Measurements from ENCODE around the gene NCOA5. TPM values are rescaled to one million over a fixed set of nuclear protein-coding genes. Genes with fewer than 3 reads are reported as not detected.

The NCOA5 gene
- total RNA-seq, 1 experiment from 2014 or later, result 52.5 TPM

DNA sequence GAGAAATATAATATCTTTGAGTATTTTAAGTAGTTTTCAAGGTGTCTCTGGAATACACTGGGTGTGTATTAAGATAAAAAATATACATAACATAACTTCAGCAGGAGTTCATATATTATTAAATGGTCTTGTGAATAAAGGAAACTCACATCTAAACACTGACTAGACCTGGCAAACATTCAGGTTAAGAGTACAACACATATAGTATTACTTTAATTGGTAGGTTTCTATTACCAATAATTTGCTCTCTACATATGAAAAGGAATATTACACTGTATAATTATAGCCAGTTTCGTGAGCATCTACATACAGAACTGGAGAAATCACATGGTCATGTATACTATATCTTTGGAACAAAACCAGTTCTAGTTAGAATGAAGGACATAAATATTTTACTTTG lies 8.7 kb downstream of the NCOA5 start:
- H3K27ac Mint-ChIP-seq (ENCODE audit: unreplicated experiment), result no peak overlapping the region
- Histone ChIP-seq H3K9me3 (no peaks in the 10 kb centered on the region), H3K4me3 (ENCODE audit: low read depth, low read length) (no peak overlapping the region), H3K36me3 (ENCODE audit: control insufficient read depth, insufficient read depth, low read length) (peaks cover 3% of the 10 kb centered on the region; the same call in 1 of the 2 replicates), H3K27me3 (replicated peaks; ENCODE audit: control insufficient read depth, insufficient read depth, low read length) (no peaks in the 10 kb centered on the region), H3K4me1 (peaks cover 16% of the 10 kb centered on the region)
- peaks cover 8% of the 10 kb centered on the region for H3K36me3 Mint-ChIP-seq (ENCODE audit: insufficient read depth, unreplicated experiment)
- BruUV-seq (replicated peaks), result no TSS peak
- H3K27me3 Mint-ChIP-seq (ENCODE audit: insufficient read depth, unreplicated experiment), result no peaks in the 10 kb centered on the region
- no peaks in the 10 kb centered on the region for H3K9me3 Mint-ChIP-seq (ENCODE audit: unreplicated experiment)
- POLR2A ChIA-PET, result no interaction called here
- intact Hi-C loops (cut with micrococcal nuclease; ENCODE audit: unreplicated experiment), result no loop called here
- CTCF ChIA-PET, result no interaction called here
- peaks cover 14% of the 10 kb centered on the region for H3K4me1 Mint-ChIP-seq (ENCODE audit: low read depth, unreplicated experiment)
- TF ChIP-seq, protein P1, sequence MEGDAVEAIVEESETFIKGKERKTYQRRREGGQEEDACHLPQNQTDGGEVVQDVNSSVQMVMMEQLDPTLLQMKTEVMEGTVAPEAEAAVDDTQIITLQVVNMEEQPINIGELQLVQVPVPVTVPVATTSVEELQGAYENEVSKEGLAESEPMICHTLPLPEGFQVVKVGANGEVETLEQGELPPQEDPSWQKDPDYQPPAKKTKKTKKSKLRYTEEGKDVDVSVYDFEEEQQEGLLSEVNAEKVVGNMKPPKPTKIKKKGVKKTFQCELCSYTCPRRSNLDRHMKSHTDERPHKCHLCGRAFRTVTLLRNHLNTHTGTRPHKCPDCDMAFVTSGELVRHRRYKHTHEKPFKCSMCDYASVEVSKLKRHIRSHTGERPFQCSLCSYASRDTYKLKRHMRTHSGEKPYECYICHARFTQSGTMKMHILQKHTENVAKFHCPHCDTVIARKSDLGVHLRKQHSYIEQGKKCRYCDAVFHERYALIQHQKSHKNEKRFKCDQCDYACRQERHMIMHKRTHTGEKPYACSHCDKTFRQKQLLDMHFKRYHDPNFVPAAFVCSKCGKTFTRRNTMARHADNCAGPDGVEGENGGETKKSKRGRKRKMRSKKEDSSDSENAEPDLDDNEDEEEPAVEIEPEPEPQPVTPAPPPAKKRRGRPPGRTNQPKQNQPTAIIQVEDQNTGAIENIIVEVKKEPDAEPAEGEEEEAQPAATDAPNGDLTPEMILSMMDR (IDR thresholded peaks at IDR 0.05; ENCODE audit: insufficient read depth in 1 of 2, low read depth in 1 of 2, low read length in 1 of 2, severe bottlenecking in 1 of 2, unreplicated experiment in 1 of 2), result no peak
- no peak for DNase-seq
- H3K4me3 Mint-ChIP-seq (ENCODE audit: unreplicated experiment), result no peak overlapping the region

- Mint-ChIP-seq H3K4me1 (ENCODE audit: low read depth, unreplicated experiment) (no peaks in the 10 kb centered on the region), H3K9me3 (ENCODE audit: unreplicated experiment) (no peaks in the 10 kb centered on the region), H3K27me3 (ENCODE audit: insufficient read depth, unreplicated experiment) (no peaks in the 10 kb centered on the region), H3K27ac (ENCODE audit: unreplicated experiment) (no peak overlapping the region), H3K4me3 (ENCODE audit: unreplicated experiment) (no peak overlapping the region), H3K36me3 (ENCODE audit: insufficient read depth, unreplicated experiment) (peaks cover 17% of the 10 kb centered on the region)
- BruUV-seq (replicated peaks), result no TSS peak
- no peak overlapping the region for H3K4me3 ChIP-seq (ENCODE audit: low read depth, low read length)
- no peaks in the 10 kb centered on the region for H3K4me1 ChIP-seq
- TF ChIP-seq, protein P1 (IDR thresholded peaks at IDR 0.05; ENCODE audit: insufficient read depth in 1 of 2, low read depth in 1 of 2, low read length in 1 of 2, severe bottlenecking in 1 of 2, unreplicated experiment in 1 of 2), result no peak
- CTCF ChIA-PET, result interaction anchor here (0.5 to 1.5 kb wide), 3 partner anchors 56 to 92 kb away, joined by 3 read pairs; no protein-coding TSS in a partner anchor
- intact Hi-C loops (cut with micrococcal nuclease; ENCODE audit: unreplicated experiment), result no loop called here
- POLR2A ChIA-PET, result no interaction called here
- no peak for DNase-seq
- peaks cover 5% of the 10 kb centered on the region; the same call in 1 of the 2 replicates for H3K36me3 ChIP-seq (ENCODE audit: control insufficient read depth, insufficient read depth, low read length)
- no peaks in the 10 kb centered on the region for H3K9me3 ChIP-seq
- no peaks in the 10 kb centered on the region for H3K27me3 ChIP-seq (replicated peaks; ENCODE audit: control insufficient read depth, insufficient read depth, low read length)
Observed at GRCh38 chr20:46078954-46079353, 10.8 kb downstream of the NCOA5 start.

DNA sequence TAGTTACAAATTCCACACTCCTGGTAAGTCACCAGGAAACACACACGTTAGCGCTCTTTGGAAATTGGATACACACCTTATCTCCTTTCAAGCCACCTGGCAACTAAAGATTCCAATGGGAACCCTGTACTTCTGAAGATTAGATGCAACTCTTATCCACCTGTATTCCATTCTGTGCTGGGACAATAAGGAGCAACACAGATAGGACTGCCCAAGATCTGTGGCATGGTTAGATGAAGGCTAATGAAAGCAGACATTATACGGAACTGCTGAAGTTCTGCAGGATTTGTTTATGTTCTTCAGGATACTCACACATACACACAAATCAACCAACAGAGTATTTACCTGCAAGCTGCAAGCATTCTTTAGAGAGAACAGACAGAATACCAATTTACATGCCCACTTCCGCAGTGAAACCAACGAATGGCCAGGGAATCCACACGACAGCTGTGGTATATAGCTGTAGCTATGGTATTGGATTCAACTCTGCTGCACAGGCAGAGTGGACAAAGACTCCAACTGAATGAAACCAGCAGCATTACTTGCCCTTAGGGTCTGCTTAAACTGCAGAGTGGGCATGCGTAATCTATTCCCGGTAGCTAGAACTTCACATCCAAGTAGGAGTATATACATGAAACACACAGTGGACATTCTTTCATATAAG lies 12.0 kb downstream of the NCOA5 start:
- H3K27me3 Mint-ChIP-seq (ENCODE audit: insufficient read depth, unreplicated experiment), result no peaks in the 10 kb centered on the region
- TF ChIP-seq, protein P1 (IDR thresholded peaks at IDR 0.05; ENCODE audit: insufficient read depth in 1 of 2, low read depth in 1 of 2, low read length in 1 of 2, severe bottlenecking in 1 of 2, unreplicated experiment in 1 of 2), result no peak
- H3K27me3 ChIP-seq (replicated peaks; ENCODE audit: control insufficient read depth, insufficient read depth, low read length), result no peaks in the 10 kb centered on the region
- no peaks in the 10 kb centered on the region for H3K9me3 ChIP-seq
- no peak overlapping the region for H3K27ac Mint-ChIP-seq (ENCODE audit: unreplicated experiment)
- ChIA-PET CTCF (no interaction called here), POLR2A (interaction anchor here (0.8 kb wide), 1 partner anchor 11 kb away, joined by 3 read pairs; no protein-coding TSS in a partner anchor)
- BruUV-seq (replicated peaks), result no TSS peak
- H3K9me3 Mint-ChIP-seq (ENCODE audit: unreplicated experiment), result no peaks in the 10 kb centered on the region
- H3K36me3 ChIP-seq (ENCODE audit: control insufficient read depth, insufficient read depth, low read length), result peaks cover 5% of the 10 kb centered on the region; the same call in 1 of the 2 replicates
- no peak for DNase-seq
- intact Hi-C loops (cut with micrococcal nuclease; ENCODE audit: unreplicated experiment), result no loop called here
- no peaks in the 10 kb centered on the region for H3K4me1 ChIP-seq
- no peak overlapping the region for H3K4me3 Mint-ChIP-seq (ENCODE audit: unreplicated experiment)
- H3K4me1 Mint-ChIP-seq (ENCODE audit: low read depth, unreplicated experiment), result no peaks in the 10 kb centered on the region
- H3K4me3 ChIP-seq (ENCODE audit: low read depth, low read length), result no peak overlapping the region
- H3K36me3 Mint-ChIP-seq (ENCODE audit: insufficient read depth, unreplicated experiment), result peaks cover 20% of the 10 kb centered on the region

Data from Caco-2 (cell line).